Measurements from ENCODE around the gene MTCL1.

Gene MTCL1

GRCh38 chr18:8688216-8688800, 17.0 kb upstream of the MTCL1 start:
- DNase-seq (ENCODE audit: low read depth in 2 of 2) = no peak

GRCh38 chr18:8688816-8689215, 16.5 kb upstream of the MTCL1 start:
- no peak for DNase-seq (ENCODE audit: low read depth in 2 of 2)

- no peak for DNase-seq (ENCODE audit: low read depth in 2 of 2)
Measured at GRCh38 chr18:8689517-8689916, 15.8 kb upstream of the MTCL1 start.

- no peak for DNase-seq (ENCODE audit: low read depth in 2 of 2)
Measured at GRCh38 chr18:8694891-8695290, 10.5 kb upstream of the MTCL1 start.

- DNase-seq (ENCODE audit: low read depth in 2 of 2) = no peak
Measured at GRCh38 chr18:8695932-8696517, 9.3 kb upstream of the MTCL1 start.

- DNase-seq (ENCODE audit: low read depth in 2 of 2) = peak; percentile 36 to 38
Measured at GRCh38 chr18:8696749-8697211, 8.6 kb upstream of the MTCL1 start.

GRCh38 chr18:8699126-8699525, 6.2 kb upstream of the MTCL1 start:
- DNase-seq (ENCODE audit: low read depth in 2 of 2) = no peak

- DNase-seq (ENCODE audit: low read depth in 2 of 2) = no peak
Measured at GRCh38 chr18:8699948-8700347, 5.4 kb upstream of the MTCL1 start.

GRCh38 chr18:8701546-8702118, 3.7 kb upstream of the MTCL1 start:
- no peak for DNase-seq (ENCODE audit: low read depth in 2 of 2)

GRCh38 chr18:8702668-8703067, 2.7 kb upstream of the MTCL1 start:
- no peak for DNase-seq (ENCODE audit: low read depth in 2 of 2)

GRCh38 chr18:8703092-8703709, 2.2 kb upstream of the MTCL1 start:
- DNase-seq (ENCODE audit: low read depth in 2 of 2) = no peak

GRCh38 chr18:8703781-8704301, 1.5 kb upstream of the MTCL1 start:
- no peak for DNase-seq (ENCODE audit: low read depth in 2 of 2)

- DNase-seq (ENCODE audit: low read depth in 2 of 2) = peak; percentile 73 to 79
Measured at GRCh38 chr18:8704361-8705237, 757 bp upstream of the MTCL1 start.

GRCh38 chr18:8705961-8706790, 820 bp downstream of the MTCL1 start:
- no peak for DNase-seq (ENCODE audit: low read depth in 2 of 2)

GRCh38 chr18:8706791-8707555, 1.6 kb downstream of the MTCL1 start:
- DNase-seq (ENCODE audit: low read depth in 2 of 2) = no peak

- no peak for DNase-seq (ENCODE audit: low read depth in 2 of 2)
Measured at GRCh38 chr18:8707556-8708300, 2.4 kb downstream of the MTCL1 start.

GRCh38 chr18:8708670-8709069, 3.3 kb downstream of the MTCL1 start:
- no peak for DNase-seq (ENCODE audit: low read depth in 2 of 2)

GRCh38 chr18:8709248-8710059, 4.1 kb downstream of the MTCL1 start:
- no peak for DNase-seq (ENCODE audit: low read depth in 2 of 2)

- no peak for DNase-seq (ENCODE audit: low read depth in 2 of 2)
Measured at GRCh38 chr18:8711736-8712135, 6.4 kb downstream of the MTCL1 start.
